ENCODE data around the gene HNRNPA3. TPM values are rescaled to one million over a fixed set of nuclear protein-coding genes. Genes with fewer than 3 reads are reported as not detected.

Gene HNRNPA3
- total and polyA plus RNA-seq, 2 of the 13 experiments (the other 11 are each of a cell fraction or from before 2014, with no cell fraction given), result 73.3 to 97.7 TPM

DNA sequence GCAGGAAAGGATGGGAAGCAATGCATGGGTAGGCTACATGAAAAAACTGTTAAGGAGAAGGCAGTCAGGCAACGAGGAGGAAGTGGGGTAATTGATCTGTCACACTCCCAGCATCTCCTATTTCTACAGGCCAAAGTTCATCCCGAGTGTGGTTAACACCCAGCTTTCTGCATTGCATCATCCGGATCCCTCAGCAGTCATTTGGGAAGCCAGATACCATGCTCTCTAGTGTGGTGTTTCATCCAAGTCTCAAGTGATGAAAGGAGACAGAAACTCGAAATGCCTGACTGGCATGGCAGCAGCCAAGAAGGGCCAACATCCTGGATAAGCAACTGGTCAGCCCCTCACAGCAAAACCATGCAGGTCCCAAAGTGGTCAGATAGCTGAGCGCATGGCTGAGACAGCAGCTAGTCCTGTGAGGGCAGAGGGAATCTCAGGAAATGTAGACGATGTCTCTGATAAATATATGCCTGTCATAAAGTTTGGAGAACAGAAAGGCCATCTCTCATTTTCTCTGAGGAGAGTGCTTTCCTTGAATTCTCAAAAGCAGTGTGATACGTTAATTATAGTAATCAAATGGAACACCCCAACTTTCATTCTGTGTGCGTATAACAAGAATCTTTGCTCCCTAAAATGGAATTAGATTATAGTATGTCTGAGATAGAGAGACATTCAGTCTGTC, 24.8 kb upstream of the HNRNPA3 start:
- Histone ChIP-seq H3K79me2 (ENCODE audit: insufficient read depth, low read length) (no peaks in the 10 kb centered on the region), H3K9me3 (ENCODE audit: low read length) (no peaks in the 10 kb centered on the region), H4K20me1 (ENCODE audit: insufficient read depth, low read length) (no peaks in the 10 kb centered on the region), H3K4me2 (ENCODE audit: low read depth, low read length) (peak overlapping the region; percentile 94), H3K27ac (ENCODE audit: extremely low read length, insufficient read depth, low read length) (peak overlapping the region; percentile 90), H3K4me1 (ENCODE audit: insufficient read depth, low read length) (peaks cover 70% of the 10 kb centered on the region), H3K9ac (ENCODE audit: insufficient read depth, low read depth, low read length) (peak overlapping the region; percentile 73), H2AFZ (ENCODE audit: low read length) (no peak overlapping the region), H3K4me3 (replicated peaks in 1 of 3; ENCODE audit: insufficient read depth in 1 of 3, low read depth in 2 of 3, low read length in 3 of 3) (peak overlapping the region; percentile 10 to 56 (median 17)), H3K27me3 (ENCODE audit: control insufficient read depth in 1 of 2, insufficient read depth in 2 of 2, low read length in 2 of 2) (no peaks in the 10 kb centered on the region), H3K36me3 (replicated peaks in 1 of 2; ENCODE audit: control insufficient read depth in 1 of 2, insufficient read depth in 2 of 2, low read length in 2 of 2) (no peaks in the 10 kb centered on the region)
- CTCF ChIA-PET (ENCODE audit: low intra/inter-chr PET ratio, low total read pairs), result no interaction called here
- FAIRE-seq, result peak; percentile 87
- in situ Hi-C loops (cut with HindIII; ENCODE audit: extremely low pct_ligation_motif_present, low pct_unique_long_range_greater_than_20kb), result no loop called here
- 15% methylated on average over 8 of the region's 8 CpGs for WGBS (ENCODE audit: low lambda C conversion rate)
- POLR2A ChIA-PET, result interaction anchor here (0.8 to 2.9 kb wide), 9 partner anchors 10 to 77 kb away, joined by 3 to 25 read pairs (median 7); partner anchors contain the start of genes HNRNPA3 and NFE2L2
- TSS peak; percentile 100 for BruUV-seq (replicated peaks)
- intact Hi-C loops (cut with micrococcal nuclease; ENCODE audit: unreplicated experiment), result loop anchor here (1.0 kb wide), 2 partner anchors 21 to 25 kb away; partner anchors contain the start of gene HNRNPA3
- ATAC-seq, result peak; percentile 83
- DNase-seq (ENCODE audit: low spot score), result peak; percentile 95
- TF ChIP-seq ZNF225 (CRISPR knock-in tag; IDR thresholded peaks at IDR 0.05) (no peak), EP300 (IDR thresholded peaks at IDR 0.05; ENCODE audit: low read depth in 2 of 2, low read length in 2 of 2) (peak; percentile 39 to 91; a peak in 2 of 4 replicates), EP300 (CRISPR knock-in tag; IDR thresholded peaks at IDR 0.05; ENCODE audit: borderline replicate concordance) (peak; percentile 91), MXD4 (CRISPR knock-in tag; IDR thresholded peaks at IDR 0.05) (peak; percentile 40; the same call in 1 of the 2 replicates), ZNF333 (CRISPR knock-in tag; IDR thresholded peaks at IDR 0.05; ENCODE audit: borderline replicate concordance) (no peak), ZFP1 (CRISPR knock-in tag; IDR thresholded peaks at IDR 0.05) (0 out of 2 replicates have a peak, but pooled peaks have one; percentile 47), KLF6 (CRISPR knock-in tag; IDR thresholded peaks at IDR 0.05) (peak; percentile 57; the same call in 1 of the 2 replicates), ZNF10 (CRISPR knock-in tag; IDR thresholded peaks at IDR 0.05; ENCODE audit: borderline replicate concordance, low read depth) (no peak), GRHL1 (CRISPR knock-in tag; conservative IDR thresholded peaks at IDR 0.05) (no peak), ZMYM3 (CRISPR knock-in tag; IDR thresholded peaks at IDR 0.05) (peak; percentile 89; the same call in 1 of the 2 replicates), PAF1 (CRISPR knock-in tag; IDR thresholded peaks at IDR 0.05) (peak; percentile 63; the same call in 1 of the 2 replicates), ATF7 (IDR thresholded peaks at IDR 0.05) (peak; percentile 94), ATF7 (CRISPR knock-in tag; IDR thresholded peaks at IDR 0.05) (peak; percentile 91; the same call in 1 of the 2 replicates), ZNF549 (CRISPR knock-in tag; IDR thresholded peaks at IDR 0.05) (no peak), NR1H2 (CRISPR knock-in tag; IDR thresholded peaks at IDR 0.05; ENCODE audit: borderline replicate concordance, low read depth) (no peak), ZNF205 (CRISPR knock-in tag; IDR thresholded peaks at IDR 0.05) (peak; percentile 85; the same call in 1 of the 2 replicates), FOXA1 (IDR thresholded peaks at IDR 0.05) (no peak), FOXA1 (CRISPR knock-in tag; IDR thresholded peaks at IDR 0.05) (peak; percentile 70; the same call in 1 of the 2 replicates), ZBTB43 (CRISPR knock-in tag; conservative IDR thresholded peaks at IDR 0.05) (peak; percentile 67; the same call in 1 of the 2 replicates)
- TF ChIP-seq, protein P1, sequence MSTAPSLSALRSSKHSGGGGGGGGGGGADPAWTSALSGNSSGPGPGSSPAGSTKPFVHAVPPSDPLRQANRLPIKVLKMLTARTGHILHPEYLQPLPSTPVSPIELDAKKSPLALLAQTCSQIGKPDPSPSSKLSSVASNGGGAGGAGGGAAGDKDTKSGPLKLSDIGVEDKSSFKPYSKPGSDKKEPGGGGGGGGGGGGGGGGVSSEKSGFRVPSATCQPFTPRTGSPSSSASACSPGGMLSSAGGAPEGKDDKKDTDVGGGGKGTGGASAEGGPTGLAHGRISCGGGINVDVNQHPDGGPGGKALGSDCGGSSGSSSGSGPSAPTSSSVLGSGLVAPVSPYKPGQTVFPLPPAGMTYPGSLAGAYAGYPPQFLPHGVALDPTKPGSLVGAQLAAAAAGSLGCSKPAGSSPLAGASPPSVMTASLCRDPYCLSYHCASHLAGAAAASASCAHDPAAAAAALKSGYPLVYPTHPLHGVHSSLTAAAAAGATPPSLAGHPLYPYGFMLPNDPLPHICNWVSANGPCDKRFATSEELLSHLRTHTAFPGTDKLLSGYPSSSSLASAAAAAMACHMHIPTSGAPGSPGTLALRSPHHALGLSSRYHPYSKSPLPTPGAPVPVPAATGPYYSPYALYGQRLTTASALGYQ (CRISPR knock-in tag; IDR thresholded peaks at IDR 0.05), result no peak
- TF ChIP-seq, protein P2, sequence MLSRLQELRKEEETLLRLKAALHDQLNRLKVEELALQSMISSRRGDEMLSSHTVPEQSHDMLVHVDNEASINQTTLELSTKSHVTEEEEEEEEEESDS (CRISPR knock-in tag; IDR thresholded peaks at IDR 0.05; ENCODE audit: borderline replicate concordance), result peak; percentile 80; the same call in 1 of the 2 replicates

Data from HepG2 (cell line).